Neural cell (in vitro differentiated cells): Measurements from ENCODE around the gene TNFRSF4. TPM values are rescaled to one million over a fixed set of nuclear protein-coding genes. Genes with fewer than 3 reads are reported as not detected.

Experiments
- H2AFZ ChIP-seq: fragments of 200-600, 300-800 bp; sonication (generic), shearing (Covaris generic); 2 replicates; pipeline ENCODE4 v1.6.0; 2014; ENCODE audit warnings: low read depth, mild to moderate bottlenecking, antibody characterized with exemption, low read length, moderate library complexity
- H3F3A ChIP-seq: fragments of 200-600 bp; shearing (Covaris generic); 2 replicates; pipeline ENCODE4 v1.6.1; 2016; ENCODE audit warnings: mild to moderate bottlenecking, moderate library complexity, mixed read lengths, antibody characterized with exemption, low read length; ENCODE audit not compliant: insufficient read depth, poor library complexity, severe bottlenecking
- H3K27ac ChIP-seq: fragments of 200-600, 300-800 bp; sonication (generic), shearing (Covaris generic); 2 replicates; pipeline ENCODE4 v1.5.1; 2014; ENCODE audit warnings: mild to moderate bottlenecking, low read length, moderate library complexity
- H3K27me3 ChIP-seq: fragments of 300-800, 200-600 bp; sonication (generic), shearing (Covaris generic); 2 replicates; pipeline ENCODE4 v1.6.0; 2014; ENCODE audit warnings: mild to moderate bottlenecking, low read depth, low read length, moderate library complexity; ENCODE audit not compliant: insufficient read depth
- H3K36me3 ChIP-seq: fragments of 300-800, 200-600 bp; sonication (generic), shearing (Covaris generic); 2 replicates; pipeline ENCODE4 v1.5.1; 2014; ENCODE audit warnings: mild to moderate bottlenecking, antibody characterized with exemption, low read length, moderate library complexity; ENCODE audit not compliant: insufficient read depth
- H3K4me2 ChIP-seq: fragments of 300-800, 200-600 bp; sonication (generic), shearing (Covaris generic); 2 replicates; pipeline ENCODE4 v1.6.0; 2014; ENCODE audit warnings: mild to moderate bottlenecking, low read length
- H3K4me3 ChIP-seq: fragments of 300-800, 200-600 bp; sonication (generic), shearing (Covaris generic); 2 replicates; pipeline ENCODE4 v1.5.1; 2014; ENCODE audit warnings: mild to moderate bottlenecking, low read length, moderate library complexity
- H3K79me2 ChIP-seq: fragments of 200-600 bp; shearing (Covaris generic); replicated peaks from 2 replicates; pipeline ENCODE4 v1.6.0; 2014; ENCODE audit warnings: mild to moderate bottlenecking, low read length, moderate library complexity; ENCODE audit not compliant: insufficient read depth
- H3K9ac ChIP-seq: fragments of 300-800, 200-600 bp; sonication (generic), shearing (Covaris generic); 2 replicates; pipeline ENCODE4 v1.6.1; 2016; ENCODE audit warnings: mild to moderate bottlenecking, low read length, mixed read lengths
- H3K9me2 ChIP-seq: fragments of 200-600 bp; shearing (Covaris generic); 2 replicates; pipeline ENCODE4 v1.6.1; 2016; ENCODE audit warnings: mild to moderate bottlenecking, low read length, mixed read lengths; ENCODE audit not compliant: insufficient read depth
- H3K9me3 ChIP-seq: fragments of 200-600, 300-800 bp; sonication (generic), shearing (Covaris generic); 2 replicates; pipeline ENCODE4 v1.6.1; 2016; ENCODE audit warnings: mild to moderate bottlenecking, mixed run types, low read length, moderate library complexity, mixed read lengths
- H4K20me1 ChIP-seq: fragments of 200-600 bp; shearing (Covaris generic); 2 replicates; pipeline ENCODE4 v1.6.1; 2016; ENCODE audit warnings: mild to moderate bottlenecking, mixed run types; ENCODE audit not compliant: insufficient read depth
- CTCF ChIP-seq: fragments of 450-650 bp; IDR thresholded peaks from 2 replicates; pipeline ENCODE4 v1.5.1; 2014; ENCODE audit warnings: antibody characterized with exemption, mild to moderate bottlenecking, moderate library complexity; ENCODE audit not compliant: poor library complexity, severe bottlenecking
- EP300 ChIP-seq: fragments of 450-650 bp; conservative IDR thresholded peaks from 2 replicates; pipeline ENCODE4 v1.6.1; 2014; ENCODE audit warnings: antibody characterized with exemption, mild to moderate bottlenecking, moderate library complexity; ENCODE audit not compliant: poor library complexity, severe bottlenecking
- EZH2 ChIP-seq: fragments of 200-600, 300-800 bp; shearing (Covaris generic), sonication (generic); IDR thresholded peaks from 2 replicates; pipeline ENCODE4 v1.6.1; 2014; ENCODE audit warnings: antibody characterized with exemption, low read length, borderline replicate concordance, mild to moderate bottlenecking; ENCODE audit not compliant: insufficient read depth, poor library complexity, severe bottlenecking
- MXI1 ChIP-seq: fragments of 450-650 bp; conservative IDR thresholded peaks from 2 replicates; pipeline ENCODE4 v1.6.1; 2014; ENCODE audit warnings: antibody characterized with exemption, mild to moderate bottlenecking; ENCODE audit not compliant: poor library complexity, severe bottlenecking
- POLR2AphosphoS5 ChIP-seq: IDR thresholded peaks from 2 replicates; pipeline ENCODE4 v1.6.1; 2012
- RAD21 ChIP-seq: fragments of 450-650 bp; conservative IDR thresholded peaks from 2 replicates; pipeline ENCODE4 v1.6.1; 2014; ENCODE audit warnings: antibody characterized with exemption, mild to moderate bottlenecking, moderate library complexity
- REST ChIP-seq: IDR thresholded peaks from 2 replicates; pipeline ENCODE4 v1.6.1; 2012; ENCODE audit warnings: borderline replicate concordance
- SMC3 ChIP-seq: fragments of 450-650 bp; conservative IDR thresholded peaks from 2 replicates; pipeline ENCODE4 v1.6.1; 2014; ENCODE audit warnings: antibody characterized with exemption, mild to moderate bottlenecking, moderate library complexity; ENCODE audit not compliant: poor library complexity
- TAF1 ChIP-seq: IDR thresholded peaks from 2 replicates; pipeline ENCODE4 v1.6.1; 2012; ENCODE audit warnings: low read depth
- polyA plus RNA-seq: library from polyadenylated mRNA; depleted of rRNA; stranded (reverse); fragments of >200 nt; gene quantifications from 2 replicates; pipeline ENCODE4 v1.2.3, GENCODE V29; 2014

The TNFRSF4 gene
- polyA plus RNA-seq, 1 donor from 2014 or later = not detected

- H4K20me1 ChIP-seq = no peaks in the 10 kb centered on the region
- H3K27me3 ChIP-seq = no peaks in the 10 kb centered on the region
- no peaks in the 10 kb centered on the region for H3K9me2 ChIP-seq
- H3K36me3 ChIP-seq = no peaks in the 10 kb centered on the region
- TF ChIP-seq POLR2AphosphoS5 = no peak
- TF ChIP-seq TAF1 = no peak
- TF ChIP-seq RAD21 = no peak
- TF ChIP-seq SMC3 = no peak
- no peak for TF ChIP-seq CTCF
- no peak for TF ChIP-seq EP300
- no peak for TF ChIP-seq MXI1
- no peak for TF ChIP-seq EZH2
- no peak for TF ChIP-seq REST
- H3K9ac ChIP-seq = no peak overlapping the region
- no peak overlapping the region for H3K27ac ChIP-seq
- H3K4me2 ChIP-seq = no peak overlapping the region
- no peak overlapping the region for H2AFZ ChIP-seq
- H3F3A ChIP-seq = no peaks in the 10 kb centered on the region
- H3K79me2 ChIP-seq = no peaks in the 10 kb centered on the region
- no peaks in the 10 kb centered on the region for H3K9me3 ChIP-seq
- no peak overlapping the region for H3K4me3 ChIP-seq
These were observed 45.2 kb upstream of the TNFRSF4 start for GRCh38 chr1:1259119-1259488.

GRCh38 chr1:1256956-1257871 lies 43.3 kb upstream of the TNFRSF4 start:
- TF ChIP-seq EZH2 = no peak
- TF ChIP-seq EP300 = no peak
- no peak for TF ChIP-seq MXI1
- no peak for TF ChIP-seq RAD21

More at GRCh38 chr1:1256956-1257871, 43.3 kb upstream of the TNFRSF4 start:
- H3K9me3 ChIP-seq = no peaks in the 10 kb centered on the region
- no peaks in the 10 kb centered on the region for H3K9me2 ChIP-seq
- no peak overlapping the region for H3K27ac ChIP-seq
- H3K36me3 ChIP-seq = no peaks in the 10 kb centered on the region
- H2AFZ ChIP-seq = no peak overlapping the region
- no peaks in the 10 kb centered on the region for H3F3A ChIP-seq
- no peak overlapping the region for H3K9ac ChIP-seq
- H3K4me2 ChIP-seq = no peak overlapping the region
- H3K4me3 ChIP-seq = no peak overlapping the region
- H4K20me1 ChIP-seq = no peaks in the 10 kb centered on the region
- no peaks in the 10 kb centered on the region for H3K27me3 ChIP-seq
- no peaks in the 10 kb centered on the region for H3K79me2 ChIP-seq
